Measurements from ENCODE around the gene HPN.

Gene HPN

DNA sequence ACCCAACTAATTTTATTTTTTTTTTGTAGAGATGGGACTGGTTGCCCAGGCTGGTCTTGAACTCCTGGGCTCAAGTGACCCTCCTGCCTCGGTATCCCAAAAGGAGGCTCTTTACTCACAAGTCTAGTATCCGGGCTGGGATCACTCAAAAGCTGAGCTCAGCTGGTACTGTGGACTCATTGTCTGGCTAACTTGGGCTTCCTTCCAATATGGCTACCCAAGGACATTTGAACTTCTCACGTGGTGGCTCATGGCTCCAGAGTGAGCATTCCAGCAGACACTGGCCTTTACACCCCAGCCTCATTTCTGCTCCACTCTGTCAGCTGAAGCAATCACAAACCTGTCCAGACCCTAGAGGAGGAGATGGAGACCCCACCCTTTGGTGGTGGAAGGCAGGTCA is 28.9 kb downstream of the HPN start:
- no peak for DNase-seq (ENCODE audit: low read depth)
- H3K4me3 ChIP-seq (ENCODE audit: control insufficient read depth, low read depth, low read length), result no peak overlapping the region
- TF ChIP-seq, protein P1, sequence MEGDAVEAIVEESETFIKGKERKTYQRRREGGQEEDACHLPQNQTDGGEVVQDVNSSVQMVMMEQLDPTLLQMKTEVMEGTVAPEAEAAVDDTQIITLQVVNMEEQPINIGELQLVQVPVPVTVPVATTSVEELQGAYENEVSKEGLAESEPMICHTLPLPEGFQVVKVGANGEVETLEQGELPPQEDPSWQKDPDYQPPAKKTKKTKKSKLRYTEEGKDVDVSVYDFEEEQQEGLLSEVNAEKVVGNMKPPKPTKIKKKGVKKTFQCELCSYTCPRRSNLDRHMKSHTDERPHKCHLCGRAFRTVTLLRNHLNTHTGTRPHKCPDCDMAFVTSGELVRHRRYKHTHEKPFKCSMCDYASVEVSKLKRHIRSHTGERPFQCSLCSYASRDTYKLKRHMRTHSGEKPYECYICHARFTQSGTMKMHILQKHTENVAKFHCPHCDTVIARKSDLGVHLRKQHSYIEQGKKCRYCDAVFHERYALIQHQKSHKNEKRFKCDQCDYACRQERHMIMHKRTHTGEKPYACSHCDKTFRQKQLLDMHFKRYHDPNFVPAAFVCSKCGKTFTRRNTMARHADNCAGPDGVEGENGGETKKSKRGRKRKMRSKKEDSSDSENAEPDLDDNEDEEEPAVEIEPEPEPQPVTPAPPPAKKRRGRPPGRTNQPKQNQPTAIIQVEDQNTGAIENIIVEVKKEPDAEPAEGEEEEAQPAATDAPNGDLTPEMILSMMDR (conservative IDR thresholded peaks at IDR 0.05; ENCODE audit: control insufficient read depth, insufficient read depth, low read depth, low read length), result no peak

DNA sequence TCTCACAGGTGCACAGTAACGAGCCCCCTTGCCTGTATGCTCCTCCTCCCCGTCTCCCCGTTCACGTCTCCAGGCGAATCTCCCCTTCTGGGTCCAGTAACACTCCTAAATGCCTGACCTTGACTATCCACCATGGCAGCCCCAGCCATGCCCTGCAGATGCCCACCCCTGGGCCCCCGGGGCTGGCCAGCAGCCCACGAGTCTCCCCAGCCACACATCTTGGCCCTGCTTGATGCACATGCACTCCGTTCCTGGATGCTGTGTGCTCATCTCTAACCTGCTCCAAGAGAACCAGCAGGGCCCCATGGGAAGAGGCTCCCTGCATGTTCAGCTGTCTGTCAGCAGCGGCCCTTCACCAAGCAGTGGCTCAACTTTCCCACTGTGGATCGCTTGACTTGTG is 32.0 kb downstream of the HPN start:
- no peak overlapping the region for H3K4me3 ChIP-seq (ENCODE audit: control insufficient read depth, low read depth, low read length)
- DNase-seq (ENCODE audit: low read depth), result no peak
- TF ChIP-seq, protein P1 (conservative IDR thresholded peaks at IDR 0.05; ENCODE audit: control insufficient read depth, insufficient read depth, low read depth, low read length), result no peak

DNA sequence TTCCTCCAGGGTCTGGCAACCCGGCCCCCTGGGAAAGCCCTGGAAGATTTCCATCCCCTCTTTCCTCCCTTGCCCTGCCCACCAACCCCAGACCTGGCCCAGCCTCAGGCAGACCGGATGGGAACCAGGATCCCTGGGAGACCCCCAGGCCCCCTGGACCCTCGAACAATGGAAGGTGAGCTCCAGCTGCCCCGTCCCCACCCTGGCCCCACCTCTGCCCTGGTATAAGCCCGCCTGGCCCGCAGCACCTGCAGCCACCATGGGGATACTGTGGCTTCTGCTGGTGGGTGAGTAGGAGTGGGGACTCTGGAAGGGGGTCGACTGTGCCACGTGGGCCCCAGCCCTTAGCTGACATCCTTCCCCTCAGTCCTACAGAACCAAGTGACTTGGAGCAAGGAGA is 32.4 kb downstream of the HPN start:
- DNase-seq (ENCODE audit: low read depth), result no peak
- no peak overlapping the region for H3K4me3 ChIP-seq (ENCODE audit: control insufficient read depth, low read depth, low read length)
- TF ChIP-seq, protein P1 (conservative IDR thresholded peaks at IDR 0.05; ENCODE audit: control insufficient read depth, insufficient read depth, low read depth, low read length), result no peak

DNA sequence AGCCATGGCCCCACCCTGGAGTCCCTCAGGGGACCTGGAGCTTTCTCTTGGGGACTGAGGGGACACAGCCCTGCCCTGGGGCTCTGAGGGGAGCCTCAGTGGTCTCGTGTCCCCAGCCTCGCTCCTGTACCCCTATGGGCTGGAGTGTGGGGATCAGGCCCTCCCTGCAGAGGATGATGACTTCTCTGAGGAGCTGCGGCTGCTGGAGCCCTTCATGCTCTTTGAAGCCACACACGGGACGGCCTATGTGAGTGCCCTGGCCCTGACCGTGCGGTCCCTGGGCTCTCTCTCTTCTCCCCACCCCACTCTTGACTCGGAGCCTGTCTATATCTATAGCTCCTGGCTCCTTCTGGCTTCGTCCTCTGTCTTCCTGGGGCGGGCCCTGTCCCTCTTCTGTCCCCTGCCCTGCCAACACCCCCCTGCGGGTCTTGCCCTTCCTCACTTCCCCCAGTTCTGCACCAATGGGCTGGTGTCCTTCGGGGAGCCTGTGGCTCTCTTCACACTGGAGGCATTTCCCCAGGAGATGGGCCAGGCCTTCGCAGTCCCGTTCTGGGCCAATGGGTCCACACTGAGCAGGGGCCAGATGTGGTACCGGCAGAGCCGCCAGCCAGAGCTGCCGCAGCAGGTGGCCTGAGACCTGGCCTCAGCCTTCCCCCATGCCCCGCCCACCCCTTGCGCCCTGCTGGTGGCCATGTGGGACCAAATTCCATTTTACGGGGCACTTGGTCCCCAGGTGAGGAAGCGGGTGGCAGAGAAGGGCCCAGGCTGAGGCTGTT is 33.1 kb downstream of the HPN start:
- TF ChIP-seq, protein P1 (conservative IDR thresholded peaks at IDR 0.05; ENCODE audit: control insufficient read depth, insufficient read depth, low read depth, low read length), result no peak

DNA sequence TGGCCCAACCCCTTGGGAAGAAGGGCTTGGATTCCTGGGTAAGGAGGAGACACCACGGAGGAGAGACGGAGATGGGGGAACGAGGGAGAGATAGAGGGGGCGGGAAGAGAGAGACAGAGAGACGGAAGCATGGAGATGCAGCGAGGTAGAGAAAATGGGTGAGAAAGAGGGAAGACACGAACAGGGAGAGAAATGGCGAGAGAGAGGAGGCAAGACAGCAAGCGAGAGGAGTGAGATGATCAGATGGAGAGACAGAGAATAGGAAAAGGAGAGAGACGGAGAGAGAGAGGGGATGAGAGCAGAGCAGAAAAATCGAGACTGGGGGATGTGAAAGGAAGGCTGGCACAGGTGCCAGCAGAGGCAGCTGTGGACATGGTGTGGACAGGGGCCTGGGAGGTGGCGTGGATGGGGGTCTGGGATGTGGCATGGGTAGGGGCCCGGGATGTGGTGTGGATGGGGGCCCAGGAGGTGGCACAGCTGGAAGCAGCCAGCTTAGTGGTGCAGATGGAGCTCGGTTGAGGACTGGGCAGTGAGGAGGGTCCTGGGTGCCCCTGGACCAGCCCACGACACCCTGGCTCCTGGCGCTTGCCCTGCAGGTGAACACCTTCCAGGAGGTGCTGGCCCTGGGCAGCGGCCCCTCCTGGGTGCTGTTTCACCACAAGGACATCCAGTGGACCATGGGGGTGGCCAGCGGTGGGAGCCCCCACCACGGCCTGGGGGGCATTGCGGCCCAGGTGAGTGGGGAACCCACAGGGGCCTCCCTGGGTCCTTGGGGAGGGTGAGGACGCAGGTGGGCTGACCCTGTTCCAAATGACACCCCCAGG is 33.9 kb downstream of the HPN start:
- DNase-seq (ENCODE audit: low read depth), result no peak
- H3K4me3 ChIP-seq (ENCODE audit: control insufficient read depth, low read depth, low read length), result no peak overlapping the region
- TF ChIP-seq, protein P1 (conservative IDR thresholded peaks at IDR 0.05; ENCODE audit: control insufficient read depth, insufficient read depth, low read depth, low read length), result no peak

More for the DNA sequence above, 33.1 kb downstream of the HPN start:
- H3K4me3 ChIP-seq (ENCODE audit: control insufficient read depth, low read depth, low read length), result no peak overlapping the region
- no peak for DNase-seq (ENCODE audit: low read depth)

DNA sequence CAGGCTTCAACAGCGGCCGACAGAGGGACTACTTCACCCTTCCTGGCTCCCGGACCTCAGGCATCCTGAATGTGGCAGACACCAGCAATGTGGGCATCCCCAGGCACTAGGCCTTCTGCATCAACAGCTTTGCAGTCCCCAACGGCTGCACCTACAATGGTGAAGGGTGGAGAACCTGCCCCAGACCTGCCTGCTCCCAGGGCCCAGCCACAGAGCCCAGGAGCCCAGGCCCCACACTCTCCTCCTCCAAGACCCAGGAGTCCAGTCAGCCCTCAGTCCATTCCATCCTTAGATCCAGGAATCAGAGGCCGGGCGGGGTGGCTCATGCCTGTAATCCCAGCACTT is 34.5 kb downstream of the HPN start:
- H3K4me3 ChIP-seq (ENCODE audit: control insufficient read depth, low read depth, low read length), result no peak overlapping the region
- DNase-seq (ENCODE audit: low read depth), result no peak
- TF ChIP-seq, protein P1 (conservative IDR thresholded peaks at IDR 0.05; ENCODE audit: control insufficient read depth, insufficient read depth, low read depth, low read length), result no peak
